Measurements from ENCODE around the gene UBE2D2. TPM values are rescaled to one million over a fixed set of nuclear protein-coding genes. Genes with fewer than 3 reads are reported as not detected.

Gene UBE2D2
- total and polyA plus RNA-seq, 2 donors = 94.7 to 98.7 TPM

DNA sequence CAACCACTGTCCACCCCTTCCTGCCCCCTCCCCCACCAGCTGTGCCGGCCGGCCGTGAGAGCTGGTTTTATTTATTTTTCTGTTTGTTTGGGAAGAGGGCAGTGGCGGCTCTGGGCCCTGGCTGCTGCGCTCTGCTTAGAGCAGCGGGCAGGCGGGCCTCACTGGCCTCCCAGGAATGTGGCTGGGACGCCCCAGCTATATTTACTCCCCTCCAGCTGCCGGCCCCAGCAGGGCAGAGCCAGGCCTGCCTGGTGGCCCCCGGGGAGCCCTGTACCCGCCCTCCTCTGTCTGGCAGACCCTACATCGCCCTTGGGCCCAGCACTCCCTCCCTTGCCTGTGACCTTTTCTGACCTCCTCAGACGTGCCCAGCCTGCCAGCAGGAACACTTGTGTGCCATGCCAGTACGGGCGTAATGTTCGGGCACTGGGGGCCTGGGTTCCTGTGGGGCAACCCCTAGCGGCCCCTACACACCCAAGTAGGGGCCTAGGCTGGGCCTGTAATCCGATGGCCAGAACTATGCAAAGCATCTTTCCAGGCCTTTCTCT is 94.7 kb downstream of the UBE2D2 start:
- Histone ChIP-seq H3K4me3 (ENCODE audit: low read depth, low read length) (no peak overlapping the region), H3K36me3 (ENCODE audit: insufficient read depth) (no peaks in the 10 kb centered on the region), H3K4me1 (ENCODE audit: insufficient read depth) (peaks cover 9% of the 10 kb centered on the region), H3K27ac (ENCODE audit: low read depth) (peak overlapping the region; percentile 72)
- 28% methylated on average over 18 of the region's 18 CpGs for WGBS
- no peak for DNase-seq (ENCODE audit: extremely low spot score)

GRCh38 chr5:139657363-139658321 is 96.5 kb downstream of the UBE2D2 start:
- 59% methylated on average over 12 of the region's 12 CpGs for WGBS
- Histone ChIP-seq H3K4me3 (ENCODE audit: low read depth, low read length) (no peak overlapping the region), H3K27ac (ENCODE audit: low read depth) (peak overlapping the region; percentile 18), H3K4me1 (ENCODE audit: insufficient read depth) (peaks cover 6% of the 10 kb centered on the region), H3K36me3 (ENCODE audit: insufficient read depth) (no peaks in the 10 kb centered on the region)
- DNase-seq (ENCODE audit: extremely low spot score) = no peak

- 54% methylated on average over 14 of the region's 14 CpGs for WGBS
- H3K27ac ChIP-seq (ENCODE audit: low read depth) = peak overlapping the region; percentile 18
- no peak overlapping the region for H3K4me3 ChIP-seq (ENCODE audit: low read depth, low read length)
- H3K36me3 ChIP-seq (ENCODE audit: insufficient read depth) = no peaks in the 10 kb centered on the region
- DNase-seq (ENCODE audit: extremely low spot score) = no peak
- H3K4me1 ChIP-seq (ENCODE audit: insufficient read depth) = peaks cover 6% of the 10 kb centered on the region
These were observed 97.4 kb downstream of the UBE2D2 start for GRCh38 chr5:139658501-139658927.

GRCh38 chr5:139658928-139659667 is 98.0 kb downstream of the UBE2D2 start:
- no peak for DNase-seq (ENCODE audit: extremely low spot score)
- peaks cover 6% of the 10 kb centered on the region for H3K4me1 ChIP-seq (ENCODE audit: insufficient read depth)
- peak overlapping the region; percentile 5 for H3K4me3 ChIP-seq (ENCODE audit: low read depth, low read length)
- H3K27ac ChIP-seq (ENCODE audit: low read depth) = peak overlapping the region; percentile 74
- H3K36me3 ChIP-seq (ENCODE audit: insufficient read depth) = no peaks in the 10 kb centered on the region
- WGBS = 21% methylated on average over 15 of the region's 15 CpGs

GRCh38 chr5:139659695-139660101 is 98.6 kb downstream of the UBE2D2 start:
- Histone ChIP-seq H3K27ac (ENCODE audit: low read depth) (peak overlapping the region; percentile 74), H3K36me3 (ENCODE audit: insufficient read depth) (no peaks in the 10 kb centered on the region), H3K4me3 (ENCODE audit: low read depth, low read length) (peak overlapping the region; percentile 5), H3K4me1 (ENCODE audit: insufficient read depth) (peaks cover 6% of the 10 kb centered on the region)
- no peak for DNase-seq (ENCODE audit: extremely low spot score)
- WGBS = 23% methylated on average over 13 of the region's 13 CpGs

DNA sequence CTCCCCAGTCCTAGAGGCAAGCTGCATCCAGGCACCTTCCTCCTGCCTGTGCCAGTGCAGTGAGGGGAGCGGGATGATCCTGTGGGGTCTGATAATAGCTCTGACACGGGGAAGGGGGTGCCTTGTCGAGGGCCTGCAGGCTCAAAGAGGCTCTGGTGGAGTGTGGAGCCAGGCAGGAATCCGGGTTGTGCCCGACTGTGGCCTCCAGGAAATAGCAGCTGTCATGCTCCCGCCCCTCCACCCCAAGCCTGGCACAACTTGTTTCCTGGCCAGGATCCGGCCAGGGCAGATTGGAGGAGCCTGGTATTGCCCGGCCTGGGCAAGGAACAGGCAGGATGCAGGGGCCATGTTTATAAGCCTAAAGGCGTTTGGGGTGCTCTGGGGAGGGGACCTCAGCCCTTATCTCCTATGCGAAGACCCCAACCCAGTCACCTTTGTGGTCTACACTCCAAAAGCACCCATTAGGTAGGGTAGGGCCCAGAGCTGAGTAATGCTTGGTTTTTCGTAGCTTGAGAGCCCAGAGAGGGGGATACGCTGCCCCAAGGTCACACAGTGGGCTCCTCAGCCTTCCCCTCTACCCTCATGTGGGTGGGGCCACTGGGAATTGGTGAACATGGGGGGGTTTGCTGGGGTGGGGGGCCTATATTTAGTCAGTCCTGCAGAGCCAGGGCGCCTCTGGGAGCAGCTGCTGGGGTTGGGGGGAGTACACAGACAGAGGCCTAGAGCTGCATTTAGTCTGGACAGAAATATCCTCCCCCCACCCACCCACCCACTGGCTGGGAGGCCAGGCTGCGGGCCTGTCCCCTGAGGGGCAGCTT is 99.2 kb downstream of the UBE2D2 start:
- no peak for DNase-seq (ENCODE audit: extremely low spot score)
- H3K4me3 ChIP-seq (ENCODE audit: low read depth, low read length) = no peak overlapping the region
- peak overlapping the region; percentile 86 for H3K27ac ChIP-seq (ENCODE audit: low read depth)
- WGBS = 42% methylated on average over 14 of the region's 14 CpGs
- H3K4me1 ChIP-seq (ENCODE audit: insufficient read depth) = peaks cover 6% of the 10 kb centered on the region
- H3K36me3 ChIP-seq (ENCODE audit: insufficient read depth) = no peaks in the 10 kb centered on the region

DNA sequence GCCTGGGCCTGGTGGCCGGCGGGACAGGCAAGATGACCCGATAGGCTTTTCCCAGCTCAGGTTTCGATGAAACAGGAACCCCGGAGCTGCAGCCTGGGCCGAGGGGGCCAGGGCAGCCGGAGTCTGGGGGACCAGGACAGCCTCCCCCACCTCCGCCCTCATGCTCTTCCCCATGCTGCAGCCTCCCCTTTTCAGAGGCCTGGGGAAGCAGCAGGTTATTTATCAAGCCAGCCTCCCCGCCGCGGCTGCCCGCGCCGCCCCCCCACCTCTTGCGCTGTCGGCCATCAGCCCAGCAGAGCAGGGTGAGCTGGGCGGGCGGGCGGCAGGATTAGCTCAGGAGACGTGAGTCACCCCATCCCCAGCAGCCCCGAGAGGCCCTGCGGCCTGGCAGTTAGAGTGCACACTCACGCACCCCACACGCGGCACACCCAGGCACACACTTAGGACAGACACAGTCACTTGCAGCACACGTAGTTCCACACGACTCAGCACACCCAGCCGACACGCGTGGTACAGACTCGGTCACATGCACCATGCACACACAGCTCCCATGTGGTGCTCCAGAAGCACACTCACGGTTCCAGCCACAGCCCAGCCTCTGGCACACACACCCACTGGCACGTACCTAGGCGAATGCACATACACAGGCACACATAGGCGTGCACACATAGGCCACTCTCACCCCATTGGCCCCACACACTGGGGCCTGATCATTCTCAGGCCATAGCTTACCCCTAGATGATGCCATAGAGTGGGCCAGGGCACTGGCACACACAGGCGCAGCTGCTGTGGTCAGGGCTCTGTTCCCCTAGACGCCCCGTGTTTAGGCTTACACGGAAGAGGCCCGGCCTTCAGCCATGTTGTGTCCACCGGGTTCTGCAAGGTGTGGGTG is 100.0 kb downstream of the UBE2D2 start:
- Histone ChIP-seq H3K27ac (ENCODE audit: low read depth) (peak overlapping the region; percentile 86), H3K36me3 (ENCODE audit: insufficient read depth) (no peaks in the 10 kb centered on the region), H3K4me3 (ENCODE audit: low read depth, low read length) (no peak overlapping the region), H3K4me1 (ENCODE audit: insufficient read depth) (peaks cover 3% of the 10 kb centered on the region)
- DNase-seq (ENCODE audit: extremely low spot score) = no peak
- 23% methylated on average over 41 of the region's 41 CpGs for WGBS

- no peak overlapping the region for H3K4me3 ChIP-seq (ENCODE audit: low read depth, low read length)
- H3K36me3 ChIP-seq (ENCODE audit: insufficient read depth) = no peaks in the 10 kb centered on the region
- WGBS = 89% methylated on average over 9 of the region's 9 CpGs
- no peak for DNase-seq (ENCODE audit: extremely low spot score)
- H3K27ac ChIP-seq (ENCODE audit: low read depth) = no peak overlapping the region
- peaks cover 3% of the 10 kb centered on the region for H3K4me1 ChIP-seq (ENCODE audit: insufficient read depth)
These were observed 101.5 kb downstream of the UBE2D2 start for GRCh38 chr5:139662617-139663016.

DNA sequence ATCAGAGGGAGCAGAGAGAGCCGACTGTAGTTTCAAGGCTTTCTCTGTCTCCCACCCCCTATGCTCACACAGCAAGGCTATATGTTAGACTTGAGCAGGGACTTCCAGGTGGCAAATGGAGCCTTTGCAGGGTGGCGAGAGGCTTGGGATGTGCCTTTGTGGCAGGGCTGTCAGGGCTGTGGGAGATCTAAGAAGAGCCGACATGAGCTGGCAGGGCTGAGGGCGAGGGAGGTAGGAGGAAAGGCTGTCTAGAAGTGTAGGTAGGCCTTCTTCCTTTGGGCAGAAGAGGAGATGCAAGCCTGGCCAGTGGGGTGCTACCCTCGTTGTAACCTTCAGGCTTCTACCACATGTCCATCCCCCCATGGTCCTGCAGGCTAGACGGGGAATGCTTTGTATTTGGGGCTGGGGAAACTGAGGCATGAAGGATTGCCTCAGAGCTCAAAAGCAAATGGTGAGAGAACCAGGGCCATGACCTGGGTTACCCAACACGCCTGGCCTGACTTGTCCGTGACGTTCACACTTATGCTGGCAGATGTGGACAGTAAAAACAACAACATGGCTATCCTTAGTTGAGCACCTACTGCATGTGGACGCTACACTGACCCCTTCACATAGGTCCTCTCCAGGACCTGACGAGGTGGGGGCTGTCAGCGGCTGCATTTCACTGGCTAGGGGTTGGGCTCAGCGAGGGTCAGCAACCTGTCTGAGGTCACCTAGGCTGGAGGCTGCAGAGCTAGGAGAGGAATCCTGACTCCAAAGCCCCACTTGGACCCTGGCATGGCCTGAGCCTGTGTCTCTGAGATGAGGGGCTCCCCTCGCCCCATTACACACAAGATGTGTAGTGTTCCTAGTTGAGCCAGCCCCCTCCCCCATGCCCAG is 102.3 kb downstream of the UBE2D2 start:
- Histone ChIP-seq H3K36me3 (ENCODE audit: insufficient read depth) (no peaks in the 10 kb centered on the region), H3K4me3 (ENCODE audit: low read depth, low read length) (no peak overlapping the region), H3K4me1 (ENCODE audit: insufficient read depth) (no peaks in the 10 kb centered on the region), H3K27ac (ENCODE audit: low read depth) (no peak overlapping the region)
- WGBS = 88% methylated on average over 14 of the region's 14 CpGs
- DNase-seq (ENCODE audit: extremely low spot score) = no peak

- H3K4me3 ChIP-seq (ENCODE audit: low read depth, low read length) = no peak overlapping the region
- no peak overlapping the region for H3K27ac ChIP-seq (ENCODE audit: low read depth)
- no peak for DNase-seq (ENCODE audit: extremely low spot score)
- no peaks in the 10 kb centered on the region for H3K36me3 ChIP-seq (ENCODE audit: insufficient read depth)
- H3K4me1 ChIP-seq (ENCODE audit: insufficient read depth) = no peaks in the 10 kb centered on the region
- WGBS = 79% methylated on average over 9 of the region's 9 CpGs
These were observed 103.1 kb downstream of the UBE2D2 start for GRCh38 chr5:139664086-139664693.

DNA sequence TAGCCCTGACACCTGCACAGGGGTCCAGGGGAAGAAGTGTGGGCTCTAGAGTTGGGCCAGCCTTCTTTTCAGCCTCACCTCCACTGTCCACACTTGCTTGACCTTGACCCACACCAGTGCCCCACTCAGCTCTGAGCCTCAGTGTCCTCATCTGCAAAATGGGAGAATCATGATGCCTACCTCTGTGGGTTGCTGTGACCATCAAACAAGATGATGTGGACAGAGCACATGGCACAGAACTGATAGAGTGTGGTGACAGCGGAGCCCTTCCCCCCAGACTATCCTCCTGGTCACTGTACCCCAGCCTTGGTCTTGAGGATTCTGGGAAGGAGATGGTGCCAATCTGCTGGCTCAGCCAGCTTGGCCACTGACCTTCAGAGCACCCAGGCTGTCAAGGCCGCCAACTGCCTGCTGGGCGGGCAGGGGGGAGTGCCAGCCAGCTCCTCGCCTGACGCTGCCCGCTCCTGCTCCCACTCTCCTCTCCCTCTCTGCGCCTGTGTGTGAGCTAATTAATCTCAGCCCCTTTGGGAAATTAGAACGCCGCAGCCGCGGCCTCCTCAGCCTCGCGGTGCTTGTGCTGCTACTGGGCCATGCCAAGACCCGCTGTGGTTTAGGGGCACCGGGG is 103.7 kb downstream of the UBE2D2 start:
- 85% methylated on average over 15 of the region's 15 CpGs for WGBS
- DNase-seq (ENCODE audit: extremely low spot score) = no peak
- Histone ChIP-seq H3K27ac (ENCODE audit: low read depth) (no peak overlapping the region), H3K4me1 (ENCODE audit: insufficient read depth) (no peaks in the 10 kb centered on the region), H3K36me3 (ENCODE audit: insufficient read depth) (no peaks in the 10 kb centered on the region), H3K4me3 (ENCODE audit: low read depth, low read length) (no peak overlapping the region)
